Activated naive CD4-positive, alpha-beta T cell treated with Interleukin-2 at 50 U/mL for 16 hours (primary cell): Measurements from ENCODE around the gene TMEM174.

ENCODE experiments used
- DNase-seq: peaks from one replicate; pipeline ENCODE4 v3.0.0-alpha.2; 2020

TMEM174 gene, protein sequence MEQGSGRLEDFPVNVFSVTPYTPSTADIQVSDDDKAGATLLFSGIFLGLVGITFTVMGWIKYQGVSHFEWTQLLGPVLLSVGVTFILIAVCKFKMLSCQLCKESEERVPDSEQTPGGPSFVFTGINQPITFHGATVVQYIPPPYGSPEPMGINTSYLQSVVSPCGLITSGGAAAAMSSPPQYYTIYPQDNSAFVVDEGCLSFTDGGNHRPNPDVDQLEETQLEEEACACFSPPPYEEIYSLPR

DNA sequence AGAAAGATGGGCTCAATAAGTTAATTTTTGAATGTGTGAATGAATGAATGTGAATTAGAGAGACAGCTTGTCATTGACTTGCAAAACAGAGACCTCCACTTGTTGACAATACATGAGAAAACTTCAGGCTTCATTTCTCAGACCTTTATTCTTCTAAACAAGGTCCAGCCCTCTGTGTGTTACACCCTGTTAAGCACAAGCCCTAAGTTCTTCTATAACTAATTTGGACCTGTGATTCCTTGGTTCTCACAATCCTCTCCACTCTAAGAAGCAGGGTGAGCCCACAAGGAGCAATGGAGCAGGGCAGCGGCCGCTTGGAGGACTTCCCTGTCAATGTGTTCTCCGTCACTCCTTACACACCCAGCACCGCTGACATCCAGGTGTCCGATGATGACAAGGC is at the start of gene TMEM174:
Gene TMEM174 (plus strand): TSS at position 243 of the 400 bp plus-strand sequence. CDS start 51 bp downstream, at position 294.
- no peak for DNase-seq

DNA sequence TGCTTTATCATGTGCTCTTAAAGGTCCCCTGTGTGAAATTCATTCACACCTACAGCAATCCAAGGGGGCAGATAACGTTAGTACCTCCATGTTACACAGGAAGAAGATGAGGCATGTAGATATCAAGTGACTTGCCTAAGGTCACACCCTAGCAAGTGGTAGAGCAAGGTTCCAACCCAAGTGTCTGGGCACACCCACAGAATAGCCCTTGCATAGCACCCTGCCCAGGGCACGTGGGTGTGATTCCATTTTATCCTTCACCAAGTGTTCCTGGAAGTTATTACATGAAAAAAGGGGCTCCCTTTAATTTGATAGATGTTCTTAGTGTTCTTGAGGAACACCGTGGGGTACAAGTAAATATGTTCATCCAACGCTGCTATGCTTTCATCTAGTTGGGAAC is 47.7 kb upstream of the TMEM174 start:
- DNase-seq = no peak

DNA sequence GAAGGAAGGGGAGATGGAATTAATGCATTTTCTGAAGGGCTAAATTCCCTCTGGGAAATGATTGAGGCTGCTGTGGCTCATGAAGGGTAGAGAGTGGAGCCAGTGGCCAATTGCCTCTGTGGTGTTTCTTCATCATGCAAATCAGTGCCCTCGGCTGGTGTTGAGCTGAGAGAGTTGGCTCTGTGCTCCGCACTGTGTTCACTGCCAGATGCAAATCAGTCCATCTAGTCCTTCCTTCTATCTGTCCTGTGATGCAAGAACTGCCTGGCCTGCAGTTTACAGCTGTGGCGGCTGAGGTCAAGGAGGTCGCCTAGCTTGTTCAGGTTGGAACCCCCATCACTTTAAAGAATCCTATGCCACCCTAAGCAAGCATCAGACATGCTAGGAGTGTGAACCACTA is 46.6 kb upstream of the TMEM174 start:
- no peak for DNase-seq

DNA sequence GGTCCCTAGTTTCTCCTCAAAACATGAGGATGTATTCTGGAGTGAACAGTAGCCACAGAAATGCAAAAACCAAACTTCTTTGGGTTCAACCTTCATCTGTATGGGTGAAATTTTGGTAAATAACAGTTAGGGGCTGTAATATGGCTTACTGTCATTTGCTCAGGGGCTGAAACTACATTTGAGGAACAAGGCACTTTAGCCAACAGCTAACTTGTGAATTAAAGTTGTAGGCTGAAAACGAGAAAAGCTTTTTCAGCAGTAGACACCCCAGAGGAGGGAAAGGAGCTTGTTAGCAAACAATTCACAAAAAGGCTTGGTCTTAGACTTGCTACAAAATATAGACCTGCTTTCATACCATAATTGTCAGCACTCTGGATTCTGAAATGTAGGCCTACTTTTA is 46.0 kb upstream of the TMEM174 start:
- DNase-seq = no peak

DNA sequence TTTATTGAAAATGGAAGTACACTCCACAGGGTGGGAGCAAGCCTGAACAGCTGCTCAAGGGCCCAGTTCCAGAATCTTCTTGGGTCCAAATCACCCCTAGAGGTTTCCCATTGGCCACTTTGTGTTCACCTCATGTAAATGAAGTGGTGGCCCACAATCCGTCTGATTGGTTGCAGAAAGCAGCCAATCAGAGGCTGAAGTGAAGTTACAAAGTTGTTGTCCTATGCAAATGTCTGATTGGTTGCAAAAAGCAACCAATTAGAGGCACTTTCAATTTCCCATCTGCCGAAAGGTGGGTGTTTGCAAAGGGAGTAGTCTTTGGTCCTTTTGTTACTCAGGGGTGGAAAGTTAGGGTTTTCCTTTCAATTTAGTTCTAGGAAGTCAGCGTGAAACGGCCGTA is 43.9 kb upstream of the TMEM174 start:
- DNase-seq = no peak

DNA sequence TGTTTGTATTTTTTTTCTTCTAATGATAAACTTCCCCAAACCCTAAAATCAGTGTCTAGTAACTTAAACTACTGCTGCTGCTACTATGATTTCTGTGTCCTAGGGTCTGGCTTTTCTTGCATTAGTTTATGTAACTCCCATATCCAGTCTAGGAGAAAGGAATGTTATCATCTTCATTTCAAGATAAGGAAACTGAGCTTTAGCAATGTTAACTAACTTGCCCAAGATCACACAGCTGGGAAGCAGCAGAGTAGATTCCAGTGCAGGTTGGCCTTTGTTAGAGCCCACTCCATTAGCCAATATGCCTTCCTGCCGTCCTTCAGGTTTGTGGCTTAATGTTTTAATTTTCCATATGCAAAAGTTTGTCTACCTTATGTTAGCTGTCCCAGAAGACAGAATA is 42.2 kb upstream of the TMEM174 start:
- DNase-seq = no peak

DNA sequence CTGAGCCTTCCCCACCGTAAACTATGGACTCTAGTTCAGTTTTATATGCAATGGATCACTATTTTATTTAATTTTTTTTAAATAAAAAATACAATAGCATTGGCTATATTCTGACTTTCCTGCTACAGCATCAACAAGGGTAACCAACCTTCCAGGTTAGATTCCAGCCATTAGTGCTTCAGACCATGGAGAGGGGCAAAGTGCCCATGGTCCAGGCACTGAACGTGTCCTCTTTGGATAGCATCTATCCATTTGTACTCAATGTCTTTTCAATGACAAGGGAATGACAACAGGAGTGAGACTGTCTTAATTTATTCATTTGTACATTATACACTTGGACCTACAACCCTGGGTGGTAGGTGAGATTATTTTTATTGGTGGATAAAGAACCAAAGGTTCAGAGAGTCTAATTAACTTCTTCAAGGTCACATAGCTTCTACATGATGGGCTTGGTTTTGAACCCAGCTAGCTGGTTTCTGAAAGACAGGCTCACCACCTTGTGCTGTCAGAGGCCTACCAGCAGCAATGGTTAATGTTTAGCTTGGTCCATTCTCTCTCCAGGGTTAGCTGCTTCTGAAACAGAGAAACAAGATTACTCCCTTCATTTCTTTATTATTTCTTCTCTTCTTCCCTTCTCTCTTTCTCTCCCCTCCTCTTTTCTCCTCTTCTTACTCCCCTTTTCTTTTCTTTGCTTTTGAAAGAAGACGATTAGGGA is 41.1 kb upstream of the TMEM174 start:
- DNase-seq = no peak

DNA sequence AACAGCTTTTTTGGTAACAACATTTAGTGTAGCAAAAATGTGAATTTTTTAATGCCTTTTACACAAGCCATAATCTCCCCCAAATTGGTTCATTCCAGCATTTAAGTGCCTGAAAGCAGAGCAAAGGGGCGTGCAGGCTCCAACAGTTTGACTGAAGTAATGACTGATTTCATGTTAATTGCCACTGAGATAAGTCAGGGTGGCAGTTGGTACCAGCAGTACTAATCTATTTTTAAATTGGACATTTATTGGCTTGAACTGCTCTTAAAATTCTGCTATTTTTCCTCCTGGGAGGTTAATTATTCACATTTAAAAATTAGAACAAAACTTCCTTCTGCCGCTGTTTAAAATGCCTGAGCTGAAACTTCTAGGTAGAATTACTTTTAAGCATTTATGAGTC is 40.2 kb upstream of the TMEM174 start:
- no peak for DNase-seq

DNA sequence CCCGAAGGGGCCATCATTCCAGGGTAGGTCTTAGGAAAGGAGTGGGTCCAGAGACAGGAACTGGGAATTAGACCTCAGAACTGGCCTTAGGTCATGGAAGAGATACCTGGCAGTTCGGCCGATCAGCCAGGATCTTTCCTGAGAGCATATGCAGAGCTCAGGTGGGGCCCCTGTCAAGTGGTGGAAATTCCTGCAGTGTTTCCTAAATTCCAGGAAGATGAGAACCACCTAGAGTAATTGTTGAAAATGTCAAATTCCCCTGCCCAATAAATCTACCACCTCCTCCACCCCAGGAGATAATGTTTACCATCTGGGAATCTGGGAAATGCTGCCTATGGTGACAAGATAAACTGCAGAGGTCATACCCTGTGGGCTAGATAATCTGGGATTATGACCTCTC is 38.0 kb upstream of the TMEM174 start:
- no peak for DNase-seq

DNA sequence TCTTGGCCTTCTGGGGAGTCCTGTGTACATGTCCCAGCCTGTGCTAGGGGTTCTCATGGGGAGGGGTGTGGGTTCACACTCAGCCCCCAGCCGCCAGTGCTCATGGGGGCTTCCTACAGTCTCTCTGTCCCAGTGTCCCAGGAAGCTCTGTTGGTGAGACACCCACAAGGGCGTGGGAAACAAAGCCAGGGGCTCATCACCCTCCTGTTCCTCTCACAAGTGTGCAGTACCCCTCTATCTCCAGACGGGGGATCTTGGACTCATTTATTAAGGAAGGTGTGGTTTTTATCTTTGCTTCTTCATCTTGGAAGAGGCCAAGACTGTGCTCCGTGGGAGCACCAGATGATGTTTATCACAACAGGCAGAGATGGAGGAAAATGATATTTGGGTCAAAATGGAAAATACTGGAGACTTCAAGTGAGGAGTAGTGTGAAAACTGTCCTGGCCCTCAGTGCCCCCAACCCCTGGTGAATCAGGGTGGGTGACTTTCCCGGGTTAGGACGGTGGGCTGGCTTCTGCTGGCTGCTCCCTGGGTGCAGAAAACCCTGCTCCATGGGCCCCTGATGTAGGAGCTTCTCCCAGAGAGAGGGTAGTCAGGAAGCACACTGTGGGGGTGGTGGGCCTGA is 37.5 kb upstream of the TMEM174 start:
- DNase-seq = no peak

DNA sequence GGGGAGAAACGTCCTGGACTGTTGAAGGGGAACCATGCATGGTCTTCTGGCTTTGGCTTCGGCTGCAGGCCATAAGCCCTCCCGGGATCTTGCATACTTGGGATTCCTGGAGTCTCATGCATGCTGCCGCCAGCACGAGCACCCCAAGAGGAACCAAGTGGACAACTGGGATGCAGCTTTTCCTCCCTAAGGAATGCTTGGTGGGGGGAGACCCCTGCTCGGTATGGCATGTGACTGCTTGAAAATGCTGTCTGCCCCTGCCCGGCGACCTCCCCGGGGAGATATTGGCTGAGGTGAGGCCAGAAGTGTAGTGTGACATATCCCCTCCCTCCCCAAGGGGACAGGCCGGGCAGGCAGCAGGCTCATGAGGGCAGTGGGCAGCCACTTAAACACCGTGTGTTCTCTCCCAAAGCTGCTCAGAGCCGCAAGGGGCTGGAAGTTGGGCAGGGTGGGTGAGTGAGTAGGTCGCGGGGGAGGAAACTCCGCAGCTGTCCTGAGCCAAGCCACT is 36.9 kb upstream of the TMEM174 start:
- DNase-seq = no peak

DNA sequence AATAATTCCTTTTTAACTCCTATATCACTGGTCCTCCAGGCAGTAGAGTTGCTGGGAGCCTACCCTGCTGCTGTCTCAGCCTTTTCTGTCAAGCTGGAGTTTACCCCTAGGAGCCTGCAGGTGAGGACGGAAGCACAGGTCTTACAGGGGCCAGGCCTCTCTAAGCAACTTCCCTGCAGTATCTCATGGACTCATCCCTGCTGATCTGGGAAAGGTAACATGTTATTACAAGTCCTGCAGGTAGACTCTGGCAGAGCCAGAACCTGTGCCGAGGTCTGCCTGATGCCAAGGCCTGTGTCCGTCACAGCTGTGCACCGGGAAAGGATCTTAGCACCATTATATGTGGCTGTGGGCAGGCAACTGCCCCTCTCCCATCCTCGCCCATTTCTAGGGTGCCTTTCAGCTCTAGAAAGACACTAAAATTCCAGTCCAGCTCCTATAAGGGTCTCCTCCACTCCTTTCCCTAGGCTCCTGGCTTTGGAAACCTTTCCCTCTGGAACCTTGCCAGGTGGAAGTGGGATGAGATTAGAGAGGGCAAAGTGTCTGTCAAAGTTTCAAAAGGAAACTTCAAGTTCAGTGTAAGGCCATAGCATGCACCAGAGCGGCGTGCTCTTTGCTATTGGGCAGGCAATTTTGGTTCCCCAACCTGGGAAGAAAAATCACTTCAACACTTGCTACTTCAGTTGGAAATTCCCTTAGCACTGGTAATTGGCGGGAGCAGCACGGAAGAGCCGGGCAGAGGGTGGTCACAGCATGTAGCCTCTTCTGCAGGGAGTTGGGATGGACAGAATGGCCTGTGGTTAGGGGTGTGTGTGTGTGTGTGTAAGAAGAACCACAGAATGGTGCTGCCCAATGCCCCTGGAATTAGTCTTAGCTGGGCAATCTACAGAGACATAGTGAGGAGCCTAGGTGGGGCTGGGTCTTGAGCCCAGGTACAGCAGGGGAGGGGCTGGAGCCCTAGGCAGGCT is 35.1 kb upstream of the TMEM174 start:
- no peak for DNase-seq

DNA sequence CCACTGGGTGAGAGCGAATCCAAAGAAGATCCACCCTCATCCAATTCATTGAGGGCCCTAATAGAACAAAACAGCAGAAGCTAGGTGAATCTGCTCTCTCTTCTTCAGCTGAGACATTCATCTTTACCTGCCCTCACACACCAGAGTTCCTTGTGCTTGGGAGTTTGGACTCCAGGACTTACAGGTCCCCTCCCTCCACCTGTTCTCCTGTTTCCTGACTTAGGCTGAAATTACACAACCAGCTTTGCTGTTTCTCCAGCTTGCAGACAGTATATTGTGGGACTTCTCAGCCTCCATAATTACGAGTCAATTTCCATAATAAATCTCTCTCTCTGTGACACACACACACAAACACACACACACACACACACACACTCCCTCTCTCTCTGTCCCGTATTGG is 33.5 kb upstream of the TMEM174 start:
- DNase-seq = no peak

DNA sequence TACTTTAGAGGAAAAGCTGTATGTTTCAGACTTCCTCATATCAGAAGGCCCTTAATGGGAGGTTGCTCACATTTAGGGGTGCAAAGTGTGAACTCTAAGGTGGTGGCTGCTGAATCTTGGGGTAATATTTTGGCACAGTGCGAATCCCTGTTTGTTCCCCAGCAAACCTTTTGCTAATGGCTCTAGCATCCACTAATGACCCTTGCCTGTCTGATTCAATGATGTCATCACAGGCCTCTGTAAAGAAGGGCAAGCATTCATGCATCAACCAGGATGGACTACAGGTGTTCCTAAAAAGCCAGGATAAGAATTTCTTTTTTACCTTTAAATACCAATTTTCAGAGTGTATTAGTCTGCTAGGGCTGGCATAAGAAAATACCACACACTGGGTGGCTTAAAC is 32.2 kb upstream of the TMEM174 start:
- DNase-seq = no peak

DNA sequence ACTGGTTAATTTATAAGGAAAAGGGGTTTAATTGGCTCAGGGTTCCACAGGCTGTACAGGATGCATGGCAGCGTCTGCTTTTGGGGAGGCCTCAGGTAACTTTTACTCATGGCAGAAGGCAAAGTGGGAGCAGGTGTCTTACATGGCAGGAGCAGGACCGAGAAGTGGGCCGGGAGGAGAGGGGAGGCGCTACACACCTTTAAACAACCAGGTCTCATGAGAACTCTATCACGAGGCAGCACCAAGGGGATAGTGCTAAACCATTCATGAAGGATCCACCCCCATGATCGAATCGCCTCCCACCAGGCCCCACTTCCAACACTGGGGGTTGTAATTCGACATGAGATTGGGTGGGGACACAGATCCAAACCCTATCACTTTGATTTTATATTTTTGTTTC is 31.0 kb upstream of the TMEM174 start:
- DNase-seq = no peak

DNA sequence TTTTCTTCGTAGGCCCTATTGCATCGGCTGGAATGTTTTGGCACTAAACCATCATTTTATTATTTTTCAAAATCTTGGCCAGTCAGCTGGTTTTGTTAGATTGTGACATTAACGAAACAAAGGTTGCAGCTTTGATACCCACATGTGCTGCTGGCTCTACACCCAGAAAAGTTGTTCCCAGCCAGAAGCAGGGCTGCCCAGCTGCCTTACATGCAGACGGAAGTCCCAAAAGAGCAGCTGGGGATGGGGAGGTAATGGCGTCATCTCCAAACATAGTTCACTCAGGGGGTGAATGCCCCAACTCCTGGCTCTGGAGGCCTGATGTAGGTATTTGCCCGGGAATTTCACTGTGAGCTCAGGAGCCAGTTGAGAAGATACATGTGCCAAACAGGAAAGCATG is 29.3 kb upstream of the TMEM174 start:
- DNase-seq = no peak

DNA sequence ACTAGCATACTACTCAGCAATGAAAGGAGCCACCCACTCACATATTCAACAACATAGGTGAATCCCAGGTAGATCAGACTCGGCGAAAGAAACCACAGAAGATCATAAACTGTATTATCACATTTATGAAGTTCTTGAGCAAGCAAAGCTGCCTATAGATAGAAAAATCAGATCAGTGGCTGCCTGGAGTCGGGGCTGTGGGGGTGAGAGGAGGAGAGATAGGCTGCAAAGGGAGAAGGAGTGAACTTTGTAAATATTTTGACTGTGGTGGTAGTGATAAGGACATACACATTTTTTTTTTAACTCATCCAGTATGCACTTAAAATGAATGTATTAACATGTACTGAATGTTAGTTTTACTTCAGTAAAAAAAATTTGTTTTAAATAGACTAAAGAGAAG is 23.5 kb upstream of the TMEM174 start:
- DNase-seq = no peak

DNA sequence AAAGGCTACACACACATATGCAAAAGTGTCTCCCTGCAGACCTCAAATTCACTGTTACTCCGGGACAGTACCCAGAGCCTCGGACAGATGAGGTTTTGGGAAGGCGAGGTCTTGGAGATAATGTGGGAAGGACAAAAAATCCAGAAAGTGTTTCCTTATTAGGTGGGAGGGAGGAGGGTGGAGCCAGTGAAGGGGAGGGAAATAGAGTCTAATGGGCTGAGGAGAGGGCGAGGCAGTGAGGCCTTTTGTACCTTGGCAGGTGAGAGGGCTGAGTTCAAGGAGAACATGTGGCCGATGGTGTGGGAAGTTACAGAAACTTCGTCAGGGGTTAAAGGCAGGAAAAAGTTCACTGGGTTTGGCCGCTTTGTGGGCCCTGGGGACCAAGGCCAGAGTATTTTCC is 22.1 kb upstream of the TMEM174 start:
- DNase-seq = no peak

DNA sequence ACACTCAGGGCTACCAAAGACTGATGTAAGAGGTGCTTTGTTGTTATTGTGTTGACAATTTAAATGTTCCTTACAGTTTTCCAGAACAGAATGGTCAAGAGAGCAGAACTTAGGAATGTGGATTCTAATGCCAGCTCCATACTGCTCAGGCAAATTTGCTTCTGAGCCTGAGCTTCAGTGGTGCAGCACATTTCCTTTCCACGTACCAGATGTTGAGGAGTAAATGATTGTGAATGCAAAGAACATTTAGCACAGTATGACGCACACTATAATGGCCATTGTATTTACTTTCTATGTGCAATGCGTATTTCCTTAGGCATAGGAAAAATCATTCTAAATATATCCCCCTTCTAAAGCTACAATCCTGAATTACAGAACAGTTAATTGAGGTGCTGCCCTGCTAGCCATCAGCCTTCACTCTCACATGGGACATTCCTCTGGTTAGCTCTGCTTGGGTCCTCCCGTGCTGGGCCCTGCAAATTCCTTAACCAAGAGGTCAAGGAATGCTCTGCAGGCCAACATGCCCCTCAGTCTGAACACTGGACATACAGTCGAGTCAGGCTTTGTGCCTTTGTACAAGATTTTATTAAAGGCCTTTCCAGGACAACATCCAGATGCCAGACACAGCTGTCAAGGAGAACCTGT is 21.1 kb upstream of the TMEM174 start:
- DNase-seq = no peak

DNA sequence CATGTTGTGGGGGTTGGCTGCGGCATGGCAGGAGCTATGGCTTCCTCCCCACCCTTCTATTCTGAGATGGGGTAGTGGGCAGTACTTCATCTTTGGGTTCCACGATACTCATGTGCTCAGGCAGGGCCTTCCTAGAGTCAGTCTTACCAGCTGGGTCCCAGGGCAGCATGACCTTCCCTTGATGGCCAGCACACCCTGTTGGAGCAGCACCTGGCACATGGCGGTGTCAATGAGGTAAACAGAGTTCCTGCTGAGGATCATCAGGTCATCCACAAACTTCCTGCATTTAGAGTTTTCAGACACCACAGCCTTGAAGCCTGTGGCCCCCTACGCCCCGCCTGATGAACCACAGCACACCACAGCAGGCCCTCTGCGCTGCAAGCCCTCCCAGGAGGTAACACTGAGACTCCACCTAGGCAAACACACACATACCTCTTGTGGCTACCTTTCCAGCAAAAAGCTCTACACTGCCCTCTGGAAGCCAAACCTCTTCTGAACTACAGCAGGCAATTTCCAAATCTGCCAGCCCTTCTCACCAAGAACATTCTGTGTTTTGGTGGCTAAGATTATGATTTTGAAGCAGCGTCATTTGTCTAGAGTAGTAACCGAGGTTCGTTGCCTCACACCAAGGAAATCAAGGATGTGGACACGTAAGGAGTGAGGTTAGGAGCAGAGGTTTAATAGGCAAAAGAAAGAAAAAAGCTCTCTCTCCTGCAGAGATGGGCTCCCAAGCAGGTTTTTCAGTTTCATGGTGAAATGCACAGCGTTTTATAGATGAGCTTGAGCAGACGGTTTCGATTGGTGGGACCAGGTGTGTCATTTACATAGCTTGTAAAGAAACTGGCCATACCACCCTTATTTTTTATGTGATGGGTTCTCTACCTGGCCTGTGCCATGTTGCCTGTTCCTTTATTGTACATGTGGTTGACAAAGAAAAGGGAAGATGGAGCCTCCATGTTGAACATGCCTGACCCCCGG is 20.3 kb upstream of the TMEM174 start:
- no peak for DNase-seq

DNA sequence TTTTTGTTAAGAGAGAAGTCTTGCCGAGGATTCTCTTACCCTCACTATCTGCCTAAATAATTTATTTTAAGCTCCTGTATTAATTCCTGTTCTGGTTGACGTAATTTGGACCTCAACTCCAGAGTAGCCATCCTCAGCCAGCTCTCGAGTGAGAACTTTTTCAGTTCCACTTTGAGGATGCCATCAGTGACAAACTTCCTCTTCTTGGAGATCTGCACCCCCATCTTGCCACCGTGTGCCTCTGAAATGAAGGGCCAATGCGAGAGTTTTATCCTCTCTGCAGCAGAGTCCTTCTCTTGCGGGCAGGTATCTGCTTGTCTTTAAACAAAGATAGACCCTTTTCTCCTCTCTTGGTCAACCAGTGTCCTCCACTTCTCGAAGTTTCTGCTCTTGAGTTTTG is 19.5 kb upstream of the TMEM174 start:
- no peak for DNase-seq
